Hypothalamus (tissue), 51 donors: ENCODE measurements around the gene LRBA.
"Not testable (repeated sequence)": the region's sequence is repeated elsewhere in the genome, so short reads cannot be mapped to it uniquely, and the experiment has no call there.

Experiments
- DNase-seq, 51 donors: peaks; one replicate each; lab custom pipeline; 2025; lab: John Stamatoyannopoulos, UW

The LRBA gene

GRCh38 chr4:151015459-151016347, 619 bp upstream of the LRBA start:
- DNase-seq: peak; percentile 26 to 90 (median 68)

- DNase-seq: no peak
Observed at GRCh38 chr4:151013944-151014343, 1.1 kb downstream of the LRBA start.

GRCh38 chr4:151013491-151013890, 1.6 kb downstream of the LRBA start:
- DNase-seq: no peak

- DNase-seq: peak in 2 of 51 donors; percentile 0 to 1
Observed at GRCh38 chr4:151012820-151013219, 2.3 kb downstream of the LRBA start.

GRCh38 chr4:151012376-151012775, 2.7 kb downstream of the LRBA start:
- no peak for DNase-seq

GRCh38 chr4:151004222-151004621, 10.9 kb downstream of the LRBA start:
- no peak for DNase-seq

GRCh38 chr4:151000747-151001429, 14.2 kb downstream of the LRBA start:
- DNase-seq: no peak

- DNase-seq: no peak
Observed at GRCh38 chr4:150999086-150999485, 16.0 kb downstream of the LRBA start.

- no peak for DNase-seq
Observed at GRCh38 chr4:150997141-150997540, 17.9 kb downstream of the LRBA start.

- DNase-seq: no peak
Observed at GRCh38 chr4:150994721-150995120, 20.4 kb downstream of the LRBA start.

GRCh38 chr4:150993577-150993976, 21.5 kb downstream of the LRBA start:
- not testable (repeated sequence) for DNase-seq

- no peak for DNase-seq
Observed at GRCh38 chr4:150990993-150991392, 24.1 kb downstream of the LRBA start.

- no peak for DNase-seq
Observed at GRCh38 chr4:150990250-150990649, 24.8 kb downstream of the LRBA start.

- DNase-seq: no peak
Observed at GRCh38 chr4:150988238-150988637, 26.8 kb downstream of the LRBA start.

GRCh38 chr4:150987204-150987603, 27.9 kb downstream of the LRBA start:
- no peak for DNase-seq

GRCh38 chr4:150986085-150986484, 29.0 kb downstream of the LRBA start:
- DNase-seq: no peak

- no peak for DNase-seq
Observed at GRCh38 chr4:150983851-150984250, 31.2 kb downstream of the LRBA start.

GRCh38 chr4:150982557-150983233, 32.4 kb downstream of the LRBA start:
- no peak for DNase-seq

GRCh38 chr4:150978738-150979575, 36.1 kb downstream of the LRBA start:
- no peak for DNase-seq

GRCh38 chr4:150976478-150977118, 38.5 kb downstream of the LRBA start:
- no peak for DNase-seq
